ENCODE data around the gene SNX15.
A peak's percentile ranks its signal among the peaks of the same experiment; 100 is the strongest.
"Not testable (repeated sequence)": the region's sequence is repeated elsewhere in the genome, so short reads cannot be mapped to it uniquely, and the experiment has no call there.

SNX15 gene, protein sequence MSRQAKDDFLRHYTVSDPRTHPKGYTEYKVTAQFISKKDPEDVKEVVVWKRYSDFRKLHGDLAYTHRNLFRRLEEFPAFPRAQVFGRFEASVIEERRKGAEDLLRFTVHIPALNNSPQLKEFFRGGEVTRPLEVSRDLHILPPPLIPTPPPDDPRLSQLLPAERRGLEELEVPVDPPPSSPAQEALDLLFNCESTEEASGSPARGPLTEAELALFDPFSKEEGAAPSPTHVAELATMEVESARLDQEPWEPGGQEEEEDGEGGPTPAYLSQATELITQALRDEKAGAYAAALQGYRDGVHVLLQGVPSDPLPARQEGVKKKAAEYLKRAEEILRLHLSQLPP

DNA sequence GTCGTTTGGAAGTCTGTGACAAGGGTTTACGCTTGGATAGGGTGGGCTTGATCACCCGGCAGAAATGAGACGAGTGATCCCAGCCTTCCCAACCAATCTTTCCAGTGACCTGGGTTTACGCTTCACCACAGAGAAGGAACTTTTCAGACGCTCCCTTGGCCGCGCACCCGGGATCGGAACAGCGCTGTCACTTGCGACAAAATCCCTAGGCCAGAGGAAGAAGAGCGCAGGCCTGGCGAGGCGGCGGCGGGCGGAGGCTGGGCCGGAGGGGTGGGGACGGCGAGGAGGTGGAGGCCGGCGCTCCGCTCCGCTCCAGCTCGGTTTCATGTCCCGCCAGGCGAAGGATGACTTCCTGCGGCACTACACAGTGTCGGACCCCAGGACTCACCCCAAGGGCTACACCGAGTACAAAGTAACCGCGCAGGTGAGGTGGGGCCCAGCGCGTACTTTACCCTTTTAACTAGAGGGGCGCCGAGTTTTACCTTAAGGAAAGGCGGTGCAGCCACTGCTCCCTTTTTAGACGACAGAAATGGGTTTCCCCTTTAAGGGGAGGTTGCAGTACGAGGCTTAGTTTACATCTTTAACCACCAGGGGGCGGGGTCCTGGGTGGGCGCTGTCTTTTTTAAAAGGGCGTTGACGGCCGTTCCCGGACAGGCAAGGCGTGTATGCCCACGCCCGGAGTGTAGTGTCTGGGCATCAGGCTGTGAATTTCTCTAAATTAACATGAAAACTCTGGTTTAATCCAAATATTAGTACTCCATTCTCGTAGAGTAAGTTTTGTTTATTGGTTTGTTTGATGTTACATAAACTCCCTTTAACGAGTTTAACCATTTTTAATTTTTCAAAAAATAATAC is at the start of gene SNX15:
Gene SNX15 (plus strand): TSS at position 227 of the 855 bp plus-strand sequence. CDS start 99 bp downstream, at position 326.
- peak; percentile 96 for DNase-seq

DNA sequence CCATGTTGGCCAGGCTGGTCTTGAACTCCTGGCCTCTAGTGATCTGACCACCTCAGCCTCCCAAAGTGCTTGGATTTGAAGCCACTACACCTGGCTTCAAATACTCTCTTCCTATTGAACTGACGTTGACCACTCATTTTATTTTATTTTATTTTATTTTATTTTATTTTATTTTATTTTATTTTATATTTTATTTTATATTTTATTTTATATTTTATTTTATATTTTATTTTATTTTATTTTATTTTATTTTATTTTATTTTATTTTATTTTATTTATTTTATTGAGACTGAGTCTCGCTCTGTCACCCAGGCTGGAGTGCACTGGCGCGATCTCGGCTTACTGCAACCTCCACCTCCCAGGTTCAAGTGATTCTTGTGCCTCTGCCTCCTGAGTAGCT is 43.9 kb upstream of the SNX15 start:
- DNase-seq, result not testable (repeated sequence)

DNA sequence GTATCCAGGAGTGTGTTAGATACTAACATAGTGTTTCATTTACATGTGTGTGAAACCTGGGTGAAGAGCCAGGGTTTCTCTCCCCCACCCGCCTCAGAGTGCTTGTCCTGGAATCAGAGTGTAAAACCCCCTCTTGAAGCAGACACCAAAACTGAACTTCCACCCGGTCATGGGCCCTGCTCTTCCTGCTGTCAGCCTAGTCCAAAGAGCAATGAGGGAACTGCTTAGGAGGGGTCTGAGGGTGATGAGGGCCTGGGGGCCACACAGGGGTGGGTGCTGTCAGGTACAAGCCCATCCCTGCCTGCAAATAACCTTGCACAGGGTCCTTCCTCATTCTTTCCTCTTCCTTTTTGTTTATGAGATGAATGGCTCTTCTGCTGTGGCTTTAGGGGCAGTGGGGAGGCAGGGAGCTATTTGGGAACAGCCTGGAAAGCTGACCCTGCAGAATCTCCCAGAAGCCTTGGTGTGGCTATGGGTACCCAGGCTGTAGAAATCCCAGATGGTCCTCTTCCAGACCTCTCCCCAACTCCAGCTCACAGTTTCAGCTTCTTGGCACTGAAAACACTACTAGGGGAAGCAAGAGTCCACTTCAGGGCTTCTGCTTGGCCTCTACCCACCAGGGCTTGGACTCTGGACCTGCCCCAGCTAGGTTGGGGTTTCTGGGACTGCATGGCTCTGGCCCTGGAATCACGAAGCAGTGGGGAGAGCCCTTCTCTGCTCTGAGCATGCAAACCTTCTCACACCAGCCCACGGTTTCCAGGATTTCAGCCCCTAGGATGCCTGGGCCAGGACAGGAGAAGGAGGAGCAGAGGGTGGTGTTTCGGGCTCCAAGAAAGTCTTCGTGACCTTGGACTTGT is 39.0 kb upstream of the SNX15 start:
- DNase-seq, result no peak

DNA sequence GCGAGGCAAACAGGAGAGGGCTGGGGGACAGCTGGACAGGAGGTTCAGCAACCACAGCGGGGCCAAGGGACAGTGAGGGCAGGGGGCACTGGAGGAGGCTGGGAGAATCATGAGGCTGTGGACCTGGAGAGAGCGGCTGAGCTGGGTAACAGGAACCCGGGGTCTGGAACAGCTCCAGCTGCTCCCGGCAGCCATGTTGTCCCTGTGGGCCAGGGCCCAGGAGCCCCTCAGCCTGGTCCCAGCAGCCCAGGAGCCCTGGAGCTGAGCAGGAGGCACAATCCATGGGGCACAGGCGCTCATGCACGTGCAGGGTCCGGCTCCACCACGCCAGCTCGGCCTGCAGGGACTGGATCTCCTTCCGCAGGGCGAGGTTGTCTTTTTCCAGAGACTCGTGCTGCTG is 37.8 kb upstream of the SNX15 start:
- no peak for DNase-seq

DNA sequence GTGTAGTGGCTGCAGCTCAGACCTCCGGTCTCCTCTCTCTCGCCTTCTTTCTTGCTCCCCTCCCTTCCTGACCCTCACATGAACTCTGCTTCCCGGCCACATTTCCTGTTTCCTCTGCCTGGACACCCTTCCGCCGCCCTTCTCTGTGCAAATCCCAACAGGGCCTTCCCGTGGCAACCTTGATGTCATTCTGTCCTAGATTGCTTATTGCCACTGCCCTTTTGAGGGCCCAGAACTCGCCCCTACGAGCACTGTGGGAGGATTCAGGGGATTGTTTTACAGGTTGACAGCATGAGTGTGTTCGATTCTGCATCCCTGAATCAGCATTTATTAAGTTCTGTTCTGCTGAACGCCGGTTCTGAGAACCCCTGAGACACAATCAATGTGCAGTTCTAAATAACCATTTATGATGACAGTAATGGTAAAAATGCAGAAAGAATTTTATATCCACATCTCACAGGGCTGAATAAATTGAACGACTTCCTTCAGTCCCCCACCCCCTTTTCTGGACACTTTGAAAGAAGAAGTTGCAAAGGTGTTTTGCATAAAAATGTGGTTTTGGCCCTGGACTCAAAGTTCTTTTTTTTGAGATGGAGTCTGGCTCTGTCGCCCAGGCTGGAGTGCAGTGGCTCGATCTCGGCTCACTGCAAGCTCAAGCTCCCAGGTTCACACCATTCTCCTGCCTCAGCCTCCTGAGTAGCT is 36.9 kb upstream of the SNX15 start:
- DNase-seq, result no peak

DNA sequence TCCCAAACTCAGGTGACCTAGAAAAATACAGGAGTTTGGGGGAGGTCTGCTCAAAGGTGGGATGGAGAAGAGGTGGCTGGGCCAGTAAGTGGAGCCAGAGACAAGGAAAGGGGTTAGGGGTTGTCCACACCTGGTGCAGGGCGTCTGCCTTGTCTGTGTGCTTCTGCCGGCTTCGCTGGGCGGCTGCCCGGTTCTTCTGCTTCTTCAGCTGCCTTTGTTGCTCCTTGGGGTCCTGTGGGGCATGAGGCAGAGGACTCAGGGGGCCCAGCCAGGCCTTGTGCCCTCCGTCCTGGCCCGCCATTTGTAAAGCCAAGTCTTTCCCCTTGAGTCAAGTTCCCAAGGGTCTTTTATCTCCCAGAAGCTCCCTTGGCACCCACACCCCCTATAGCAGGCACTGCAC is 32.9 kb upstream of the SNX15 start:
- no peak for DNase-seq

DNA sequence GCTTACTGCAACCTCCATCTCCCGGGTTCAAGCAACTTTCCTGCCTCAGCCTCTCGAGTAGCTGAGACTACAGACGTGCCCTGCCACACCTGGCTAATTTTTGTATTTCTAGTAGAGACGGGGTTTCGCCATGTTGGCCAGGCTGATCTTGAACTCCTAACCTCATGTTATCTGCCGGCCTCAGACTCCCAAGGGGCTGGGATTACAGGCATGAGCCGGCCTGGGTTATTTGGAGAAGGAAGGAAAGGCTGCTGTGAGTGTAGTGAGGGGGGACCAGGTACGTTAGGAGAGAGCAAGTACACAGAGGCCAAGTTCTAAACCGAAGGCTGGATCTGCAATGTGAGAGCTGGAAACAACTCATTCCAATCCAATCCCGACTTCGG is 30.9 kb upstream of the SNX15 start:
- DNase-seq, result no peak

DNA sequence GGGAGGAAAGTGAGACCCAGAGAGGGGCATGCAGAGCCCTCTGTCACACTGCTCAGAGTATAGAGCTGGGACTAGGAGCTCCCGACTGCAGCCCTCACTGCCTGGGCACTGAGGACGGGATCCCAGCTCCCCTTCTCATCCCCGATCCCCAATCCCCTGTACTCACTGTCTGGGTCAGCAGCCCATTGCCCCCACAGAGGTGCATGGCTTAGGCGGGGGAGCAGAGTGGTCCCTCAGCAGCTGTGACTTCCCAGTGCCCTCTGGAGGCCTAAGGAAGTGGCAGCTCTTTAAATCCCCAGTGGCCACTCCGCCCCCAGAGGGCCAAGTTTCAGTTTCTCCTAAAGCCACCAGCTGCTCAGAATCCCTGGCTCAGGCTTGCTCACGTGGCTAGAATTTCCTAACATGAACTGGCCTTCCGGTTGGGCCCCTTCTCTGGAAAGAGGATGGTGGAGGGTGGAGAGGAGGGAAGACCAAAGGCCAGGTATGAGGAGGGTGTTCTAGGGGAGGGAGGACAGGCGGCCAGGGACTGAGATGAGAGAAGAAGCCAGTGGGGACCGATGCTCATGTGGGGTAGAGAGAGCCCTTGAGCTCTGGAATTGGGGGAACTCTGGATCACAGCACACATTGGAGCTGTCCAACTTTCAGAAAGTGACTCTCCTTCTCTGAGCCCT is 30.4 kb upstream of the SNX15 start, which contains the start of gene BATF2:
Gene BATF2 (minus strand): TSS at position 262 of the 671 bp plus-strand sequence. CDS start 57 bp downstream, at position 205.
- peak; percentile 48 for DNase-seq

DNA sequence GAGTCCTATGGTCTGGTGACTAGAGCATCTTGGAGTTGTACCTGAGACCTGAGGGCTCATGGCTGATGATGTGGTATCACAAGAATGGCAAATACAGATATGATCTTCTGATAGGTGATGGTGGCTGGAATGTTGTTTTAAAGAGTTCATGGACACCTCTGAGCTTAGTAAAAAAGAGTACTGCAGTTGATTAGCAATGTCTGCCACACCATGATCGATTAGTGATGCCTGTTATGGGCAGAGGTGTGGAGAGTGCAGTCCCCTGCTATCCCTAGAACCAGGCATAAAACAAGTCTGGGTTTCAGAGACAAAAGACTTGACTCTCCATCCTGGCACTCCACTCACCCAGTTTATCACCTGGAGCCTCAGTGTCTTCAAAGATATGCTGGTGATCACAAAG is 29.1 kb upstream of the SNX15 start:
- DNase-seq, result no peak

DNA sequence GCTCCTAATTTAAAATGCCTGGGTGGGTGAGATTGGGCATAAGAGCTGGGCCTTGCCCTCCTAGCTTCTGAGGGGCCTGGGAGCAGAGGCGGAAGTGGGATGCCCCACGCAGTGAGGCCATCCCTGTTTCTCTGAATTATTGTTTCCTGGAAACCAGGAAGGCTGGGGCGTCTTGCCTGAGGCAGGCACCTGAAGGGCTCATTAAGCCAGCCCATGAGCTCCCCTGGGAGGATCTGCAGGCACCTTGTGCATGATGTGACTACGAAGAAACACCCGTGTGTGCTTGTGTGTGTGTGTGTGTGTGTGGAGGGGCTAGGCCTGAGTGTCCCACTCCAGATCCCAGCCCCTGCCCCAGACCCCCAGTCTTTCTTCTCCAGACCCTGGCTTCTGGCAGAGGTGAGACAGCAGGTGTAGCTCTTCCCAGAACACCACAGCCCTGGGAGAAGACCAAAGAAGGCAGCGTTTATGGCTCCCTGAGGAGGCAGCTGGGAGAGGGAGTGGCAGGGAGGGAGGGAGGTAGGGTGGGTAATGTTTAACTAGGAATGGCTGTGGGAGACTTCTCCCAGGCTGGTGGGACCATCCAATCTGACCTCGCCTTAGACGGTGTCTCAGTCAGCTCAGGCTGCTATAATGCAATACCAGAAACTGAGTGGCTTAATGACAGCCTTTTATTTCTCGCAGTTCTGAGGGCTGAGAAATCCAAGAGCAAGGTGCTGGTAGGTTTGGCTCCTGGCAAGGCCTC is 28.4 kb upstream of the SNX15 start:
- no peak for DNase-seq

DNA sequence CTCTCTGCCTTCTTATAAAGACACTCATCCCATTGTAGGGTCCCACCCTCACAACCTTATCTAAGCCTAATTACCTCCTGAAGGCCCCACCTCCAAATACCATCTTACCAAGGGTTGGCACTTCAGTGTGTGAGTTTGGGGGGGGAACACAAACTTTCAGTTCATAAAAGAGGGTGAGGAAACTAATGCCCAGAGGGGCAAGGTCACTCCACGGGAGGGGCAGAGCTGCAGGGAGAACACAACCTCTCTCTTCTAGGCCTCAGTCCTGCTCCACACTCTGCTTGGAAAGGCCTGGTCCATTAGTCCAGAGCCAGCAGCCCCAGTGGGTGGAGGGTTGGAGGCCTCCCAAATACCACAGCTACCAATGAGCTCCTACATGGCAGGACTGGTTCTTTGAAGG is 27.8 kb upstream of the SNX15 start:
- no peak for DNase-seq

DNA sequence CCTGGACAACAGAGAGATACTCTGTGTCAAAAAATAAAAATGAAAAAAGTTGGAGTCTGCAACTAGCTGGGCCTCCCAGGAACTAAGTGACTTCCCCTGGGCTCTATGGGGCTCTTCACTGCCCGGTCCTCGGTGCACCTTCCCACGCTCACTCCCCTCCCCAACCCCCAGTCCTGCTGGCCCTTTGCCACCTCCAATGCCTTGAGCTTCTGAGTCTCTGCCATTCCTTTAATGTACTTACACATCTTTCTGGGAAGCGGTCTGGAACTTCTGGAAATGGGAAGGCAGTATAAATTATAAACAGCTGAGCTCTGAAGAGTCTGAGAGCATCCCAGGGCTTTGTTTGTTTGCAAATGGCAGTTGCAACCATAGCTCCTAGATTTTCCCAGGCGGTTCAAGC is 24.5 kb upstream of the SNX15 start:
- DNase-seq, result no peak

DNA sequence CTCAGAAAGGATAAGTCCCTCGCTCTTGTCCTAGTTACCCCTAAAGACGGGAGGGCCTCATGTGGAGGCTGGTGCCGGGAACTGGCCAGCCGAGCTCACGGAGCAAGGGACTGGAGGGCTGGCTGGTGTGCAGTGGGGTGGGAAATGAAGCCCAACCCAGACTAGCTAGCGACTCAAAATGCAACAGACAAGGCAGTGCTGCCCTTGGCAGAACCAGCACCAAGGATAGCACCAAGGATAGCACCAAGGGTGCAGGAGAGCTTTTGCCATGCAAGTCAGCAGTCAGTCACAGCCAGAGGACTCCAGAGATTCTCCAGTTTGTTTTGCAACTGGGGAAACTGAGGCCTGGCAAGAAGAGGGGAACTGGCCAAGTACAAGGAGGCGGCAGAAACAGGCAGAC is 24.0 kb upstream of the SNX15 start:
- DNase-seq, result no peak

DNA sequence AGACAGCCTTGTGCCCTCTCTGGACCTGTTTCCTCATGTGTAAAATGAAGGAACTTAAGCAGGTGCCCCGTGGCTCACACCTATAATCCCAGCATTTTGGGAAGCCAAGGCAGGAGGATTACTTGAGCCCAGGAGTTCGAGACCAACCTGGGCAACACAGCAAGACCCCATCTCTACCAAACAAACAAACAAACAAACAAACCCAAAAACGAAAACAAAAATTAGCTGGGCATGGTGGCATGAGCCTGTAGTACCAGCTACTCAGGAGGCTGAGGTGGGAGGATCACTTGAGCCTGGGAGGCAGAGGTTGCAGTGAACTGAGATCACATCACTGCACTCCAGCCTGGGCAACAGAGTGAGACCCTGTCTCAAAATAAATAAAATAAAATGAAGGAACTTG is 23.3 kb upstream of the SNX15 start:
- not testable (repeated sequence) for DNase-seq

DNA sequence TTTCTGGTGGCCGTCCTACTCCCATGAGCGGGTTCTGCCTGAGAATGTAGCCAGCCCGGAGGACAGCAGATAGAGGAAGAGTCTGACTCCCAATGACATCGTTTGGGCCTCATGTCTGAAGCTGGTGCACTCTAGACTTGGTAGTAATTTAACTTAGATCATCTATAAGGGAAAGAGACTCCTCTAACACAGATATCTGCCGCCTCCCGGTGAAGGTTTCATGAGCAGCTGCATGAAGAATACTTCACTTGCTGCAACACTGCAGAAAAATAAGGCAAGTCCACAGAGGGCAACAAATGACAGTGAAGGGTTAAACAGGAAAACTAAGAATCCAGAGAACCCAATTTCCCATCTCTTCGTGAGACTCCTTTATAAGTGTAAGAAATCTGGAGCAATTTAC is 19.2 kb upstream of the SNX15 start:
- DNase-seq, result no peak

DNA sequence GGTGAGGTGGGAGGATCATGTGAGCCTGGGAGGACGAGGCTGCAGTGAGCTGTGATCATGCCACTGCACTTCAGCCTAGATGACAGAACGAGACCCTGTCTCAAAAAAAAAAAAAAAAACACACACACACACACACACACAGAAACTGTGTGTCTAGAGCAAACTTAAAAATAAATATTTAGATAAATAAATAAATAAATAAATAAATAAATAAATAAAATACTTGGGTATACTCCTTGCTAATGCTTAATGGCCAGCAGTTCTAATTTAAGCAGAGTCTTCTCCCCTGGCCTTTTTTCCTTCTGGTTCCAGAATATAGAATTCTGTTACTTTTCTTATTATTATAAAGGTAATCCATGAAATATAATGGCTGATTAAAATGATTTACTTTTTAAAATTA is 18.4 kb upstream of the SNX15 start:
- DNase-seq, result no peak

DNA sequence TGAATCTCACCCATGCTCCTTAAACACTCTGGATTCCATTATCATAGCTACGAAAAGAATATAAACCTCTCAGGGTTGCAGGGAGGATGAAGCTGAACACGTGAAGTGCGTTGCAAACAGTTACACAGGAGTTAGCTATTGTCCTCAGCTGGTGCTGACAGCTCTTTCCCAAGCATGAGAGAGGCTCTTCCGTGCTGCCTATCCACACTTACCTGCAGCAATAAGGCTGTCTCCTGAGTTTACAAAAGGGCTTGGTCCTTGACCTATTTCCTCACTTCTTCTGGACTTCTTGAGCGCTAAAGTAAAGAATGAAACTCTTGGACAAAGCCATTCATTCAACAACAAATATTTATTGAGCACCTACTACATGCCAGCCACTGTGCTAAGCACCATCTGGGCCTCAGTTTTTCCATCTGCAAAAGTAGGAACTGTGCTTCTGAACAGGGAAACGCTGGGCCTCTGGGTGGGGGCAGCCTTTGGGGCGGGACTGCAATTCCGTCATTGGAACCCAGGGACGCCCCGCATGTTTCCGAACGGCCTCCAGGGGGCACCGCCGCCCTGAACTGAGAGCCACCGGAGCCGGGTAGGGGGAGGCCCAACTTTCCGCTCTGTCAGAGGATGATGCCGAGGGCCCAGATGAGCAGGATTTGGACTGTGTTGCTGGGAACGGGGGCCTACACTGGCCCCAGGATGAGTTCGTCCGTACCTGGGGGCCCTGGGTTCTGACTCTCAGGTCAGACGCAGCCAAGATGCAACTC is 13.9 kb upstream of the SNX15 start:
- DNase-seq, result peak; percentile 74

DNA sequence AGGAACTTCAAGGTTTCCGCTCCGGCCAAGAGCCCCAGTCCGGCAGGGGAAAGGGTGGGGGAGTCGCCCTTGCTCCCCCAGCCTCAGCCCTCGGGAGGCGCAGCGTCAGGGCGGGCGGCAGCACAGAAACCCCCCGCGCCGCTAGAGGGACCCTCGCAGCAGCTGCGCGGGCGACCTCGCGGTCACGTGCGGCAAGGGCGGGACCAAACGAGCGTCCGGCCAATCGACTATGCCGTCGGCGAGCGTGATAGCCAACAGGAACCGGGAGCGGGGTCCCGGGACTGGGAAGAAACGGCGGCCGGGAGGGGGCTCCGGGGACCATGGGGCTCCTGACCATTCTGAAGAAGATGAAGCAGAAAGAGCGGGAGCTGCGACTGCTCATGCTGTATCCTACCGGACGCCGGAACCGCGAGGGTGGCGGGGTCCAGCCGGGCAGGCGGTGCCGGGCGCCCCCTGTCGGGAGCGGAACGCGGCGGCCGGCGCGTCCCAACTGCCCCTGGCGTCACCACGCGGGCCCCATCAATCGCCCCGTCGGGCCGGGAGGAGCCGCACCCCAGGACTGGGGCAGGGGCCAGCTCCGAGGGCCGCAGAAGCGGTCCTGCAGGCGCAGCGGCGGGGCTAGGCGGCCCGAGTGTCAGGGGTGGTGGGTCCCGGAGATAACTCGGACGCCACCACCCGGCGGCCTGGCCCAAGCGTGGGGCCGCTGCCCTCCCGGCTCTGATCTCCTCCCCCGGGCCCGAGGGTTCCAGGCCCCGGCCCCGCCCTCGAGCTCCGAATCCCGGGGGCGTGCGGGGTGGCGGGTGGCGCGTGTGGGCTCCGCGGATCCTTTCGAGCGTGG is 13.1 kb upstream of the SNX15 start, which contains the start of gene ARL2:
Gene ARL2 (plus strand): TSS at position 273 of the 838 bp plus-strand sequence. CDS start 48 bp downstream, at position 321.
- DNase-seq, result peak; percentile 90

DNA sequence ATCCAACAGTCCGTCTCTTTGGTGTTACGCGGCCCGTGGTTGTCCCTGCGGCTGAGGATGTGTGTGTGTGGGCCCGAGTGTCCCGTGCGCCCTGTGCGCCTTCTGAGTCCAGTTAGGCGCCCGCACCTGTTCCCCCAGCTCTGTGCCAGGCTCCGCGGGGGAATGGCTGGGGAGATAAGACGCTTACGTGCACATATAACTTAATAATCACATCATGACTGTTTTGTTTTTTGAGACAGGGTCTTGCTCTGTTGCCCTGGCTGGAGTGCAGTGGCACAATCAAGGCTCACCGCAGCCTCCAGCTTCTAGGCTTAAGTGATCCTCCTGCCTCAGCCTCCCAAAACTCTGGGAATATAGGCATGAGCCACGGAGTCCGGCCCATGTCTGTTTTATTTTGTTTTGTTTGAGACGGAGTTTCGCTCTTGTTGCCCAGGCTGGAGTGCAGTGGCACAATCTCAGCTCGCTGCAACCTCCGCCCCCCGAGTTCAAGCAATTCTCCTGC is 12.5 kb upstream of the SNX15 start:
- no peak for DNase-seq
